Osteoblast (primary cell): ENCODE results near the gene USHBP1. TPM values are rescaled to one million over a fixed set of nuclear protein-coding genes. Genes with fewer than 3 reads are reported as not detected.

Experiments used
- DNase-seq: peaks from one replicate; pipeline ENCODE4 v3.0.0; 2011; ENCODE audit warnings: low spot score, mixed read lengths; ENCODE audit not compliant: insufficient read length; ENCODE audit errors: missing footprints
- H2AFZ ChIP-seq: 2 replicates; pipeline ENCODE4 v1.6.0; 2011; ENCODE audit warnings: mild to moderate bottlenecking, low read length
- H3K27ac ChIP-seq: 2 replicates; pipeline ENCODE4 v1.5.1; 2011; ENCODE audit warnings: mild to moderate bottlenecking, low read depth, low read length, moderate library complexity
- H3K27me3 ChIP-seq: 2 replicates; pipeline ENCODE4 v1.6.0; 2012; ENCODE audit warnings: mild to moderate bottlenecking, control low read depth, inconsistent platforms, low read length, moderate library complexity; ENCODE audit not compliant: insufficient read depth
- H3K36me3 ChIP-seq: 2 replicates; pipeline ENCODE4 v1.5.1; 2011; ENCODE audit warnings: mild to moderate bottlenecking, low read length, control low read depth, moderate library complexity; ENCODE audit not compliant: insufficient read depth
- H3K4me1 ChIP-seq: 2 replicates; pipeline ENCODE4 v1.5.1; 2011; ENCODE audit warnings: mild to moderate bottlenecking, low read length, control low read depth, moderate library complexity; ENCODE audit not compliant: insufficient read depth
- H3K4me2 ChIP-seq: 2 replicates; pipeline ENCODE4 v1.6.0; 2011; ENCODE audit warnings: mild to moderate bottlenecking, low read length; ENCODE audit not compliant: insufficient read depth
- H3K4me3 ChIP-seq: fragments of 200-600 bp; sonication (generic); 3 replicates; pipeline ENCODE4 v1.5.1; 2012; ENCODE audit warnings: mild to moderate bottlenecking, low read length, inconsistent platforms; ENCODE audit not compliant: insufficient read depth
- H3K79me2 ChIP-seq: 2 replicates; pipeline ENCODE4 v1.6.0; 2012; ENCODE audit warnings: mild to moderate bottlenecking, low read length, control low read depth, inconsistent platforms; ENCODE audit not compliant: insufficient read depth
- H3K9me3 ChIP-seq: 2 replicates; pipeline ENCODE4 v1.5.1; 2011; ENCODE audit warnings: low read depth, low read length, control low read depth
- H4K20me1 ChIP-seq: 2 replicates; pipeline ENCODE4 v1.6.0; 2012; ENCODE audit warnings: mild to moderate bottlenecking, low read length, control low read depth; ENCODE audit not compliant: insufficient read depth
- CTCF ChIP-seq: IDR thresholded peaks from 2 replicates; pipeline ENCODE4 v1.5.1; 2011; ENCODE audit warnings: mild to moderate bottlenecking, low read depth, low read length, moderate library complexity; ENCODE audit errors: extremely low read depth
- total RNA-seq: library from RNA; depleted of rRNA; stranded (reverse); fragments of >200 nt; gene quantifications from 2 replicates; pipeline ENCODE4 v1.2.3, GENCODE V29; 2012

USHBP1 gene
- total RNA-seq, 1 donor = not detected

- Histone ChIP-seq H3K4me2 (no peak overlapping the region), H3K36me3 (peaks cover 79% of the 10 kb centered on the region), H2AFZ (no peak overlapping the region), H3K4me1 (no peaks in the 10 kb centered on the region), H4K20me1 (peaks cover 6% of the 10 kb centered on the region), H3K79me2 (no peaks in the 10 kb centered on the region), H3K27me3 (no peaks in the 10 kb centered on the region), H3K4me3 (no peak overlapping the region), H3K9me3 (no peaks in the 10 kb centered on the region), H3K27ac (no peak overlapping the region)
- no peak for TF ChIP-seq CTCF
- DNase-seq = peak; percentile 50
These were observed 61.8 kb downstream of the USHBP1 start for GRCh38 chr19:17202713-17203112.

- Histone ChIP-seq H3K36me3 (peaks cover 83% of the 10 kb centered on the region), H3K4me1 (no peaks in the 10 kb centered on the region), H3K4me3 (no peak overlapping the region), H3K79me2 (no peaks in the 10 kb centered on the region), H3K27ac (no peak overlapping the region), H3K27me3 (no peaks in the 10 kb centered on the region), H2AFZ (no peak overlapping the region), H4K20me1 (peaks cover 6% of the 10 kb centered on the region), H3K9me3 (no peaks in the 10 kb centered on the region), H3K4me2 (no peak overlapping the region)
- peak; percentile 93 for DNase-seq
- TF ChIP-seq CTCF = no peak
These were observed 62.3 kb downstream of the USHBP1 start for GRCh38 chr19:17202249-17202648.

GRCh38 chr19:17200408-17201079, 64.0 kb downstream of the USHBP1 start:
- H3K36me3 ChIP-seq = peaks cover 71% of the 10 kb centered on the region
- H3K4me1 ChIP-seq = no peaks in the 10 kb centered on the region
- peak; percentile 71 for DNase-seq
- no peak for TF ChIP-seq CTCF
- no peaks in the 10 kb centered on the region for H3K79me2 ChIP-seq
- no peak overlapping the region for H3K27ac ChIP-seq
- peaks cover 6% of the 10 kb centered on the region for H4K20me1 ChIP-seq
- H3K27me3 ChIP-seq = no peaks in the 10 kb centered on the region
- no peak overlapping the region for H3K4me3 ChIP-seq
- no peak overlapping the region for H3K4me2 ChIP-seq
- no peak overlapping the region for H2AFZ ChIP-seq
- H3K9me3 ChIP-seq = no peaks in the 10 kb centered on the region

Other genes with a start within 250 kb of the USHBP1 start
- 0.29 and 0.36 TPM in 2 replicates for gene CPAMD8, start 237.9 kb downstream of the USHBP1 start, total RNA-seq
- gene HAUS8, start 189.3 kb downstream of the USHBP1 start, total RNA-seq = 1.8 and 2.1 TPM in 2 replicates
- gene MYO9B, start 189.0 kb downstream of the USHBP1 start, total RNA-seq = 86.9 and 96.6 TPM in 2 replicates
- 22.4 and 25.7 TPM in 2 replicates for gene USE1, start 49.4 kb downstream of the USHBP1 start, total RNA-seq
- gene OCEL1, start 38.5 kb downstream of the USHBP1 start, total RNA-seq = 2.4 and 3.3 TPM in 2 replicates
- gene NR2F6, start 18.8 kb downstream of the USHBP1 start, total RNA-seq = 29.5 and 32.2 TPM in 2 replicates
- gene BABAM1, start 2.7 kb upstream of the USHBP1 start, total RNA-seq = 74.8 and 76.7 TPM in 2 replicates
- not detected in 2 replicates for gene ANKLE1, start 17.2 kb upstream of the USHBP1 start, total RNA-seq
- gene ABHD8, start 38.7 kb upstream of the USHBP1 start, total RNA-seq = 12.7 and 14.8 TPM in 2 replicates
- gene MRPL34, start 41.1 kb upstream of the USHBP1 start, total RNA-seq = 21.8 and 40.5 TPM in 2 replicates
- 8.5 and 11.6 TPM in 2 replicates for gene DDA1, start 44.8 kb upstream of the USHBP1 start, total RNA-seq
- 5.1 and 7.4 TPM in 2 replicates for gene ANO8, start 70.1 kb upstream of the USHBP1 start, total RNA-seq
- gene GTPBP3, start 72.8 kb upstream of the USHBP1 start, total RNA-seq = 10.9 and 14.7 TPM in 2 replicates
- not detected in 2 replicates for gene PLVAP, start 112.6 kb upstream of the USHBP1 start, total RNA-seq
- gene CCDC194, start 129.5 kb upstream of the USHBP1 start, total RNA-seq = not detected in 2 replicates
- 10.1 and 13.8 TPM in 2 replicates for gene BST2, start 140.9 kb upstream of the USHBP1 start, total RNA-seq
- 41.3 and 50.7 TPM in 2 replicates for gene MVB12A, start 155.3 kb upstream of the USHBP1 start, total RNA-seq
- not detected in 2 replicates for gene TMEM221, start 183.9 kb upstream of the USHBP1 start, total RNA-seq
- not detected in 2 replicates for gene NXNL1, start 196.2 kb upstream of the USHBP1 start, total RNA-seq
- gene SLC27A1, start 205.8 kb upstream of the USHBP1 start, total RNA-seq = 47.4 and 64.4 TPM in 2 replicates
- gene PGLS, start 246.9 kb upstream of the USHBP1 start, total RNA-seq = 84.6 and 98.1 TPM in 2 replicates